G401.6 (cell line): ENCODE data around the gene UBLCP1.
A peak's percentile ranks its signal among the peaks of the same experiment; 100 is the strongest.
"Not testable (repeated sequence)": the region's sequence is repeated elsewhere in the genome, so short reads cannot be mapped to it uniquely, and the experiment has no call there.

Experiments used
- FAIRE-seq: peaks from 2 replicates; lab custom pipeline; 2012; peaks lifted over from hg19 to GRCh38; lab: Jason Lieb, UNC

Gene UBLCP1

DNA sequence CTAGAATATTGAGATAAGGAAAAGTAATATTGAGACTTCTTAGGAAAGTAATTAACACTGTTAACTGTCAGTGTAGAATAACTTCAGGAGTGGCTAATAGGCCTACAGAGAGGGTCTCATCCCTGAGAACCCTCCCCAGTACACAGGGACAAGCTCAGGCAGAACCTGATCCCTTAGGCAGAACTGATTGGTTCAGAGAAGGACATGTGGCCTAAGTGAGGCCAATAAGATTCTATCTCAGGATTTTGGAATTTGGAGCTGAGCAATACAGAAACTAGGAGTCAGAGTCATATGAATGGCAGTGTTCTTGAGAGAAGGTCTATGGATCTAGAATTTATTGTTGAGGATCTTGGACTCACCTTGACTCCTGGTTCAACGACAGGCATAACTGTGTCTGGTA, 10.9 kb upstream of the UBLCP1 start:
- no peak for FAIRE-seq

DNA sequence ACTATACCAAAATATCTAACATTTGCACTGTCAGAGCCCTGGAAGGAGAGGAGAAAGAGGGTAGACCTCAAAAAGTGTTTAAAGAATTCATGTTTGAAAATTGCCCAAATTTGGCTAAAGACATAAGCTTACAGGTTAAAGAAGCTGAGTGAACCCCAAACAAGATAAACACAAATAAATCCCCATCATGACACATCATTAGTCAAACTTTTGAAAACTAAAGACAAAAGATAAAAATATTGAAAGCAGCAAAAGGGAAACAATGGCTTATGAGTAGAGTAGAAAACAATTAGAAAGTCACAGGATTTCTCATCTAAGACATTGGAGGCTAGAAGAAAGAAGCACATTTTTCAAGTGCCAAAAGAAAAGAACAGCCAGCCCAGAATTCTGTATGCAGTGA, 6.1 kb upstream of the UBLCP1 start:
- no peak for FAIRE-seq

DNA sequence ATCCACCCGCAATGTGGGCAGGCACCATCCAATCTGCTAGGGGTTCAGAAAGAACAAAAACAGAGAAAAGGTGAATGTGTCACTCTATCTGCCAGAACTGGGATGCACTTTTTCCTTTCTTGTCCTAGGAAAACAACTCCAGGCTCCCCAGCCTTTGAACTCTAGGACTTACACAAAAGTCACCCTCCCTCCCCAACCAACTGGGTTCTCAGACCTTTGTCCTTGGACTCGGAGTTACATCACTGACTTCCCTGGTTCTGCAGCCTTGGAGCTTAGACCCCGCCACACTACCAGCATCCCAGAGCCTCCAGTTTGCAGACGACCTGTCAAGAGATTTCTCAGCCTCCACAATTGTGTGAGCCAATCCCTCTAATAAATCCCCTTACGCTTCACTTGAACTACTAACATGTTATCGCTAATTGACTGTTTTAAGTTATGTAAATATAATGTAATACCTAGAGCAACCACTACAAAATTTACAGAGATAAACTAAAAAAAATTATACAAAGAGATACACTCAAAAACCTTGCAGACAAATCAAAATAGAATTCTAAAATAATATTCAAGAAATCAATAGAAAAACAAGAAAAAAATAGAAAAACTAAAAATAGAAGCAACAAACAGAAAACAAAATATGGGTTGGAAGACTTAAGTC, 5.3 kb upstream of the UBLCP1 start:
- FAIRE-seq, result peak; percentile 73

DNA sequence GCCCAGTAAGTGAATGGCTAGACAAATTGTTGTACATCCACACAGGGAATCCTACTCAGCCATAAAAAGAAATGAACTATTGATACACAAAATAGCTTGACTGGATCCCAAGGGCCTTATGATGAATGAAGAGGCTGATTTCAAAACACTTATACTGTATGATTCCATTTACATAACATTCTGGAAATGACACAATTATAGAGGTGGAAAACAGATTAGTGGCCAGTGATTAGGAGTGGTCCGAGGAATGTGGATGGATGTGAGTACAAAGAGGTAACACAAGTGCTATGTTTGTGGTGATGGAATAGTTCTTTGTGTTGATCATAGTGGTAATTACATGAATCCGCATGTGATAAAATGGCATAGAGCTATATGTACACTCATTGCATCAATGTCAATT, 4.7 kb upstream of the UBLCP1 start:
- no peak for FAIRE-seq

DNA sequence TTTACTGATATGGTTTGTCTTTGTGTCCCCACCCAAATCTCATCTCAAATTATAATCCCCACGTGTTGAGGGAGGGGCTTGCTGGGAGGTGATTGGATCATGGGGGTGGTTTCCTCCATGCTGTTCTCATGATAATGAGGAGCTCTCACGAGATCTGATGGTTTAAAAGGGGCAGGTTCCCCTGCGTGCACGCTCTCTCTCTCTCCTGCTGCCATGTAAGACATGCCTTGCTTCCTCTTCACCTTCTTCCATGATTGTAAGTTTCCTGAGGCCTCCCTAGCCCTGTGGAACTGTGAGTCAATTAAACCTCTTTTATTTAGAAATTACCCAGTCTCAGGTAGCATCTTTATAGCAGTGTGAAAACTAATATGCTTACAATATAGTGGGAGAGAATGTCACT, 2.9 kb upstream of the UBLCP1 start:
- FAIRE-seq, result not testable (repeated sequence)

DNA sequence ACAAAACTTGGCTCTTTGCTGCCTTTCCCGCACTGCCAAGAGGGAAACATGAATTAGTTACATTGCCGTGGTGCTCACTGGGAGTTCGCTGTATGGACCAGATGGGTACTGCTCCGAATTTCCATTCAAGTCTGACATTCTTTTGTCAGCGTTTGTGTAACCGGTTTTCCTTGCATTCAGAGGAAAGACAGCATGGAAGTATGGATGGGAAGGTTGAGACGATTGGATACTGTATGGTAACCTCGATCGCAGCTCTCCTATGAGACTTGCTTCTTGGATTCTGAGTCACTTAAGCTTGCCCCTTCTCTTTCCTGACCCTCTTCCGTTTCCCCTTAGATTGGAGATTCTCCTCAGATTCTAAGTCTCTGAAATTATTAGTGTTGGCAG, 625 bp upstream of the UBLCP1 start:
- FAIRE-seq, result no peak

DNA sequence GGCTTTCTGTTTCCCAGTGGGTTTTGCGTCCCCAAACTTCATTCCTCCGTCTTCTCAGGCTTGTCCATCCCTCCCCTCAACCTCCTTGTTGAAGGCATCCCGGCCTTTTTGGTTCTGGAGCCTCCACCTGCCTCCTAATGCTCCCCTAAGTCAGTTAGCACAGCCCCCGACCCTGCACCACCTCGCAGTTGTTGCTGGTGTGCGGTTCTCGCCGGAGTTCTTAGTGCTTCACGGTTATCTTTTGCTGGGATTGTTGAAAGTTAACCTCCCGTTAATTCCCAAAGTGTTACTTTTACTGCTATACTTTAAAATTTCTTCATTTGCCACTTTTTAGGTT, 447 bp downstream of the UBLCP1 start:
- no peak for FAIRE-seq

DNA sequence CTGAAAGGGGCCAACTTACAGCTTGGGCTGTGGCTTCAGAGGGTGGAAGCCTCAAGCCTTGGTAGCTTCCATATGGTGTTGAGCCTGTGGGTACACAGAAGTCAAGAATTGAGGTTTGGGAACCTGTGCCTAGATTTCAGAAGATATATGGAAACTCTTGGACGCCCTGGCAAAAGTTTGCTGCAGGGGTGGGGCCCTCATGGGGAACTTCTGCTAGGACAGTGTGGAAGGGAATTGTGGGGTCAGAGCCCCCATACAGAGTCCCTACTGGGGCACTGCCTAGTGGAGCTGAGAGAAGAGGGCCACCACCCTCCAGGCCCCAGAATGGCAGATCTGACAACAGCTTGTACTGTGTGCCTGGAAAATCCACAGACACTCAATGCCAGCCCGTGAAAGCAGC, 3.7 kb downstream of the UBLCP1 start:
- not testable (repeated sequence) for FAIRE-seq

DNA sequence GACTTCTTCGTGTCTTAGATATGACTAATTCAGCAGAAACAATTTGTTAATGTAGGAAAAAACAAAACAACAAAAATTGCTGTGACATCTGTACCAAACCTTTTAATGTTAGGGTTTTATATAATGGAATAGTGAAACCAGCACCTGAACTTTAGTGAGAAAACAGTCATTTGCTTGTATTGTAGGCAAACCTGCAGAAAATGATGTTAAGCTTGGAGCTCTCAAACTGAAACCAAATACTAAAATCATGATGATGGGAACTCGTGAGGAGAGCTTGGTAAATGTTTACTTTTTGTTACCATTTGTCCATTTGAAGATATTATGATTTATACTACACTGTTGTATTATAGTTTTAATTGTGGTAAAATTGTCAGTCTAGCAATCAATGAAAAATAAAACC, 6.6 kb downstream of the UBLCP1 start:
- peak; percentile 62 for FAIRE-seq

DNA sequence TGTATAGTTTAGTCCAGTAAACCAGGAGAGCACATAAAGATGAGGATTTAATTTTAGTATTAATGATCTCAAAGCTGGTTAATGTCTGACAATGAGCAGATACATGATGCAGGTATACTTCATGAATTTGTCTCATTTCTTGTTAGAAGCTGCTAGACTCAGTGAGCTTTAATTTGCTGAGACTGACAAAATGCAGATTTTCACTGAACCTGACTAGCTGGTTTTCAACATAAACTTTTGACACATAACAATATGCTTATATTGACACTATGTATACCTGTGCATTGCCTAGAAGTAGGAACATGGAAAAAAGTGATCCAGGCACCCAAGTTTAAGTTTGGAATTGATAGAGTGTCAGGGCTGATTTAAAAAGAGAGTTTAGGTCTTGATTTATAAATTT, 10.8 kb downstream of the UBLCP1 start:
- no peak for FAIRE-seq

DNA sequence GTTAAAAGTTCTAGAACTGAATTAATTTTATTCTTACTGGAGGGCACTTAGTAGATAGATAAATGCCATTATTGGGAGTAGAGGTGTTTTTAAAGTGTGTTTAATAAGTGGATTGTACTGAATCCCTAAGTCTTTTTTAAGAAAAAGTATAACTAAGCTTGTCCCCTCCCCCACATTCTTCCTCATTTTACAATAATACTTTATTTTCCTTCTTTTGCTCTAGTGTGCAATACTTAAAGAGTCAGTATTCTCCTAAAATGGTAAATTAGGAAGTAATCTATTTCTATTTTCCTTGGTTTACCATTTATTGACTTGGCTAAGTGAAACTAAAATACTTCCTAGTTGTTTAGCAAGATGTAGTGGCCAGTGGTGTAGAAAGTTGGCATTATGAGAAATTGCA, 11.6 kb downstream of the UBLCP1 start:
- FAIRE-seq, result no peak

DNA sequence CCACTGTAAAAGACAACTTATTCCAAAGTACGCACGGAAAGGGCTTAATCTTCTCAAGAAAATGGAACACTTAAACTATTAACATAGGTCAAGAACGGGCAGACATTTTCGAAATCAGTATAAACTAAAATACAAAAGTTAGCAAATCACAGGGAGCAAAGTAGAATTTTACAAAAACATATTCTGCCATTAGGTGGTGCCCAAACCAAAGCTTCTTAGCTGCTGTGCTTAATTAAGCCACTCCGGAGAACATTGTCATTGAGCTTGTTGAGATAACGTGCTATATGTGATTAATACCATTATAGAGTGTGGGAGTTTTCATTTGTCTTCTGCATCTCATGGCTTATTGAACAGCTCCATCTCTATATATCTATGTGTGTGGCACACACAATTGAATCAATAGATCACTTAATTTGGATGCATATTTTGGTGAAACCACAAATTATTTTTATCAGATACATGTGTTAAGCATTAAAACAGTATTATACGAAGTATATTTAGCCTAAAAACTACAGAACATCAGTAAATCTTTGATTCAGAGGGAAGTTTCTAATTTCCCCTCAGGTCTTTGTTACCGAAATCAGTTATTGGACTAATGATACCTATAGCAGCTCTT, 23.4 kb downstream of the UBLCP1 start:
- peak; percentile 13 for FAIRE-seq

DNA sequence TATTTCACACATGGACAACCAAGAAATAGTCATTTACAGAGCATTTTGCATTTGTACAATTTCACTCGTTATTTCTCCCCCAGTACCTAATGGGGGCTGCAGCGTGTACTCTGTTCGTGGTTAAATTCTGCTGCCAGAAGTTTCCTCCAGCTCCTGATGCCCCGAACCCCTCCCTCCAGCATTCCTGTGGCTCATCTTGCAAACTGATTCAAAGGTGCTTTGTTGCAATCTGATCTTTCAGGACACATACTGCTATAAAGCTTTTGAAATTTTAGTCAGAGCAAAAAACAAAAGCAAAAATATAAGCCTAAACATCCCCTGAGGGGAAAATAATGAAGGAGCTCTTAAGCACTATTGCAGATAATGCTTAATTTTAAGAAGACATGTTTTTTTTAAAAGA, 27.7 kb downstream of the UBLCP1 start:
- no peak for FAIRE-seq

DNA sequence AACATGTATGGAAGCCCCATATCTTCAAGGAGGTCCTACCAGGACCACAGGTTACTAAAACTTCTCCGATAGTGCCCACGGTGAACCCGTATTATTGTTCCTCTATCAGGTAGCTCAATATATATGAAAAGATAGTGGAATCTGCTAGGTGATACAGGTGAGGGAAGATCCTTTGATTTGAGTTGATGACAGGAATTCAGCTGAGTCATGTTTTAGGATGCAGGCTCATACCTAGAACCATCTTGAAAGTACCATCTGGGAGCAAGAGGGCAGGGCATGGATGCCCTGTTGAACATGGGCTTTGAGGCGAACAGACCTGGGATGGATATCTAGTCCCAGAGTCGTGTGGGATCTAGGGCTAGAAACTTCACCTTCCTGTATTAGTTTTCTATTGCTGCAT, 31.8 kb downstream of the UBLCP1 start:
- FAIRE-seq, result no peak

DNA sequence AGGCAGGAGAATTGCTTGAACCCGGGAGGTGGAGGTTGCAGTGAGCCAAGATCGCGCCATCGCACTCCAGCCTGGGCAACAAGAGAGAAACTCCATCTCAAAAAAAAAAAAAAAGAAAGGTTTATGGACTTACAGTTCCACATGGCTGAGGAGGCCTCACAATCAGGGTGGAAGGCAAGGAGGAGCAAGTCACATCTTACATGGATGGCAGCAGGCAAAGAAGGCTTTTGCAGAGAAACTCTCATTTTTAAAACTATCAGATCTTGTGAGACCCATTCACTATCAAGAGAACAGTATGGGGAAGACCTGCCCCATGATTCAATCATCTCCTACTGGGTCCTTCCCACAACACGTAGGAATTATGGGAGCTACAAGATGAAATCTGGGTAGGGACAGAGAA, 34.2 kb downstream of the UBLCP1 start:
- FAIRE-seq, result not testable (repeated sequence)

DNA sequence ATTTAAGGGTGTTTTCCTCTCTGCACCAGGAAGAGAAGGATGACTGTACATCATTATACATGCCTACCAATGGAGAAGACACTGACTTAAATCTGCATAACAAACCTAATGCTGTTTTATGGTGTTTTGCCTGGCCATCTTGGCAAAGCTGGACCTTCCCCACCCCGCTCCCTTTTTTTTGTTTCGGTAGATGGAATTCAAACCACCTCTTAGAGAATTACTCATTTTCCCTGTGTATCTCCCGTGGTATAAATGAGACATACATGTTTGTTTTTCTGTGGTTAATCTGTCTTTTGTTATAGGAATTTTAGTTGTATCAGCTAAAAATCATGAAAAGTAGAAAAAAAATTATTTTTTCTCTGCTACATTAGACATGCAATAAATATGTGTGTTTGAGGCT, 38.4 kb downstream of the UBLCP1 start:
- FAIRE-seq, result no peak

DNA sequence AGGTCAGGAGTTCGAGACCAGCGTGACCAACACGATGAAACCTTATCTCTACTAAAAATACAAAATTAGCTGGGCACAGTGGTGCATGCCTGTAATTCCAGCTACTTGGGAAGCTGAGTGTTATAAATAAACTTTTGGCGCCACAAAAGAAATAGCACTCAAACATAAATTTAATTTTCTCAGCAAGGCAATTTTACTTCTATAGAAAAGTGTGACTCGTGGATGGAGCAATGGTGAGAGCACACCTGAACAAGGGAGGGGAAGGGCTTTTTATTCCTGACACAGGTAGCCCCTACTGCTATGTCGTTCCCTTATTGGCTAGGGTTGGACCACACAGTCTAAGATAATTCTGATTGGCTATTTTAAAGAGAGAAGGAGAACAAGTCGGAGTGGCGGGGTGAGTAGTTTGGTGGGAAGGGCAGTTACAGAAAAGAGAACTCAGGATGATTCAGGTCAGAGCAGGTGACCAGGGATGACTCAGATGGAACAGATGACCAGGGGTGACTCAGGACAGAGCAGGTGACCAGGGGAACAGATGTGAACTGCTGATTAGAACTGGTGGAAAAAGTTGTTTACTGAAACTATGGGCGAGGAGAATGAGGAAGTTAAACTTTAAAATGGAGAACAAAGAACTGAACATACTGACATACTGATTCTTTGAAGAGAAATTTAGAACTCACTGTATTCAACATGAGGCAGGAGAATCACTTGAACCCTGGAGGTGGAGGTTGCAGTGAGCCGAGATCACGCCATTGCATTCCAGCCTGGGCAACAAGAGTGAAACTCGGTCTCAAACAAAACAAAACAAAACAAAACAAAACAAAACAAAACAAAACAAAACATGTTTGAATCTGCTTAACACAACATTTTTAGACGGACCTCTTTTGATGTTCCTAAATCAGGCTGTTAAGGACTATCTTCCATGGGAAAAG, 39.1 kb downstream of the UBLCP1 start:
- not testable (repeated sequence) for FAIRE-seq

DNA sequence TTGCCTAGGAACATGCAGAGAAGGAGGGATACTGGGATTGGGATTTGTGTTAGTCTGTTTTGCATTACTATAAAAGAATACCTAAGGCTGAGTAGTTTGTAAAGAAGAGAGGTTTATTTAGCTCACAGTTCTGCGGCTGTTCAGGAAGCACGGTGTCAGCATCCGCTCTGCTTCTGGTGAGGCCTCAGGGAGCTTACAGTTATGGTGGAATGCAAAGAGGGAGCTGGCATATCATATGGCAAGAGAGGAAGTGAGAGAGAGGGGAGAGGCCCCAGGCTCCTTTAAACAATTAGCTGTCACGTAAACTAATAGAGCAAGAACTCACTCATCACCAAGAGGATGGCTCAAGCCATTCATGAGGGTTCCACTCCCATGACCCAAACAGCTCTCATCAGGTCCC, 40.2 kb downstream of the UBLCP1 start:
- no peak for FAIRE-seq

DNA sequence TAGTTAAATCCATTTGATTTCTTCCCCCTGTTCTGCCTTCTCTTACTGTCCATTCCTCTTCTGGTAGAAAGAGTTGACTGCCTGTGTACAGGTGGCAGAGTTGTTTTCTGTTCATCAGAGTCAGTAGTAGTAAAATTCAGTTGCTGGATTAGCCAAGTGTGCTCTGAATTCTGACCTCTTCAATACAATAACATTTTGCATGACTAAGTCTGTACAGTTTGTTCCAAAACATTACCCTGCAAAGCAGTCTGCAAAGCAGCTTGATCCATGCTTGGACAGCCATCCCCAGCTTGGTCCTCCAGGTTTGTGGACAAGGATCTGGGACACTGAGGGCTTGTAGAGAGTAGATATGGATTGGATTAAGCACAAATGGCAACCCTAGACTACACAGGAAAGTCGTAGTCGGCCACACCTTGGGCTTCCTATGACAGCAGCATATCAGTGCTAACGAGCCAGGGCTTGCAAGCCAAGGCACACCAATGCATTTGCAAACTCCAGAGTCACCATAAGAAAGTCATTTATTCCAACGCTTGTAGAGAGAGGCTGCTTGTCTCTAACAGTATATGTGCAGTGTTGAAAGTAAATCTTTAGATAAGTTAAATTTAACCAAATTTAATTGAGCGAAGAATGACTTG, 42.0 kb downstream of the UBLCP1 start:
- no peak for FAIRE-seq

DNA sequence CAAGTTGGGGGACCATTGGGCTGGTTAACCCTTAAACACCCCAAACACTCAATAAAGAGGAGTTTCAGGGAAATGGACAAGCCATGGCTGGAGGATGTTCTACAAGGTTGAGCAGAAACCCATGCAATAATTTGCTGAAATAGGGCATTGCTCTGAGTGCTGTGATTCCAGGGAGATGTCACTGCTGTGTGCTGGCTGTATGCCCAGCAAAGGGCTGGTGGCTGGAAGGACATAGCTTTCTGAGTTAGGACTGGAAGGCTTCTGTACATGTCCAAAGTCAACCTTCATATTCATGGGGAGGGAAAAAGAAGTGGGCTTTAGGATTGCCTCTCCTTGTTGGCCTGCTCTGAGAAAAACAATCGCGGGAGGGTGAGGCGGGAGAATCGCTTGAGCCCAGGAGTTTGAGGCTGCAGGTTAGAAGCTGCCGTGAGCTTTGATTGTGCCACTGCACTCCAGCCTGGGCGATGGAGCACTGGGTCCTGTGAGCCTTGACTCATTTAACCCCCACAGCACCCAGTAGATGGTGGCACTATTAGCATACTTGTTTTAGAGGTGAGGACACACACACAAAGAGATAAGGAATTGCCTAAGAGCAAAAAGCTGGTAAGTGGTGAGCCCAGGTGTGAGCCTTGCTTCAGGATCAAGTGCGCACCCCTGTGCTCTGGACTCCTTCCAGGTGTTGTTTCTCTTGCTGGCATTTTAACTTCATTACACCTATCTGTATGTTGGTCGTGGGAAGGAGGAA, 46.8 kb downstream of the UBLCP1 start:
- FAIRE-seq, result no peak

DNA sequence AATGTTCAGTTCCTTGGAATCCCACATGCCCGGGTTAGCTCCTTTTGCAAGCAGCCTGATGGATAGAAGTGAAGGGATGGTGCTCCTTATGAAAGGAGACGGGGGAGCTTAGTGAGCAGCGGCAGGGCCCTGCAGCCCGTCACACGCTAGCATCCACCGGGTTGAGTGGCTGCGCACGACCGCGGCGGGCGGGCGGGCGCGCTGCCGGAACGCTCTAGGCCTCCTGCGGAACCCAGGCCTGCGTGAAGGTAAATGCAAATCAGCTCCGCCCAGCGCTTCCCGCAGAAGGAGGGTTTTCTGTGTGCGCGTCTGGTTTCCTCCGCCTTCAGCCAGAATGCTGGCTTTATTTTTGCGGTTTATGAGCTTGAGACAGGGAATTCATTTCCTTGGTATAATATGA, 47.4 kb downstream of the UBLCP1 start:
- FAIRE-seq, result no peak

DNA sequence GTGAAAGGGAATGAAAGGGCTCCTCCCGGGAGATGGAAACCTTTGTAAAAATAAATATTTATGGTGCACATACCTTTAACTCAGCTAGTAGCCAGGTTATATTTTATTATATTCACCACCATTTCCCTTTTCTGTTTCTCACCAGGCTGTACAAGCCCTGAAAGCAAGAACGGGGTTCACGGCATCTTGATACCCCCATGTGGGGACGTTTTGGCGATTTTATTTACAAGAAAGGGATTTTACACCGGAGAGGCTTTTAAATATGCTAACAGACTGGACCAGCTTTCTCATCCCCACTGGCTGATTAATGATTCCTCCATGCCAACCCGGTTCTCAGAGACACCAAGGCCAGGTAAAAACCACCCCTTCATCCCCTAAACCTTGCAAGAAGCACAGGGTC, 48.0 kb downstream of the UBLCP1 start:
- no peak for FAIRE-seq
